WI38 (cell line): ENCODE measurements around the gene ANKRD13A.
"Not testable (repeated sequence)": the region's sequence is repeated elsewhere in the genome, so short reads cannot be mapped to it uniquely, and the experiment has no call there.

ENCODE experiments used
- H3K4me3 ChIP-seq: 2 replicates; pipeline ENCODE4 v1.5.1; 2011; ENCODE audit warnings: low read depth, mild to moderate bottlenecking, control low read depth, low read length
- CTCF ChIP-seq: IDR thresholded peaks from 2 replicates; pipeline ENCODE4 v1.5.1; 2012; ENCODE audit warnings: low read depth, mild to moderate bottlenecking, control low read depth, low read length

The ANKRD13A gene

GRCh38 chr12:110079477-110080400 lies 80.5 kb downstream of the ANKRD13A start:
- TF ChIP-seq CTCF = no peak
- H3K4me3 ChIP-seq = no peak overlapping the region

GRCh38 chr12:110080410-110080809 lies 81.2 kb downstream of the ANKRD13A start:
- H3K4me3 ChIP-seq = no peak overlapping the region
- TF ChIP-seq CTCF = no peak

- TF ChIP-seq CTCF = no peak
- no peak overlapping the region for H3K4me3 ChIP-seq
Observed at GRCh38 chr12:110084314-110085015, 85.2 kb downstream of the ANKRD13A start.

GRCh38 chr12:110088216-110088615 lies 89.0 kb downstream of the ANKRD13A start:
- H3K4me3 ChIP-seq = not testable (repeated sequence)

- no peak overlapping the region for H3K4me3 ChIP-seq
- TF ChIP-seq CTCF = no peak
Observed at GRCh38 chr12:110088936-110089335, 89.7 kb downstream of the ANKRD13A start.
